CD4-positive, alpha-beta T cell treated with Interleukin-10 for 1 hour (primary cell): ENCODE measurements around the gene TOR4A.
"Not testable (repeated sequence)": the region's sequence is repeated elsewhere in the genome, so short reads cannot be mapped to it uniquely, and the experiment has no call there.

Experiments
- DNase-seq: peaks from one replicate; pipeline ENCODE4 v3.0.0-alpha.2; 2020

The TOR4A gene

DNA sequence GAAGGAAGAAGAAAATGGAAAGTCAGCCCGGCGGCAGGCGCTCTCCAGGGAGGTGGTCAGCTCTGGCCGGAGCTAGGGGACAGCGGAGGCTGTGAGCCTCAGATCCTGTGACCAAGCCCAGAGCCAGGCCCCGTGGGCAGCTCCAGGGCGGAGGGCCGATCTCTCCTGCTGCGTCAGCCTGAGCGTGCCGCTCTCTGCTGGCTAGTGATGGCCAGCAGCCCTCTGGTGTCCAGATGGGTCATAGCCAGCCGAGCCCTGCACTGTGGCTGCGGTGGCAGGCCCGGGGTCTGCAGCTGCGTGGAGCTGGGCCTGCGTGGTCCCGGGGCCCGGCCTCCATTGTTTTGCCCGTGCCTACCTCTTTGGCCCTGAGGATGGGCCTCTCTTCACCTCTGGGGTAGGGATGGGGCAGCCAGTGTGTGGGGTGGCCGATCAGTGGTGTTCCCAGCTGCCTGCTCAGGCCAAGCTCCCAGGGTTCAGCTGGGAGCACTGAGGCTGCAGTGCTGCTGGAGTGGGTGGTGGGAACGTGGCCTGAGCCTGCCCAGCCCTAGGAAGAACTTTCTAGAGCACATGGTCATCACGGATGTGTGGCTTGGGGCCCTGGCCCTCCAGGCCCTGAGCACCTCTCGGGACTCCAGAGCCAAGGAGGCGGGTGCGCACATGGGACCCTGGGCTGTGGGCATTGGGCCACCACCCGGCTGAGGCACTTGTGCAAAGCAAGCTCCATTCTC is 41.6 kb downstream of the TOR4A start:
- DNase-seq, result no peak

DNA sequence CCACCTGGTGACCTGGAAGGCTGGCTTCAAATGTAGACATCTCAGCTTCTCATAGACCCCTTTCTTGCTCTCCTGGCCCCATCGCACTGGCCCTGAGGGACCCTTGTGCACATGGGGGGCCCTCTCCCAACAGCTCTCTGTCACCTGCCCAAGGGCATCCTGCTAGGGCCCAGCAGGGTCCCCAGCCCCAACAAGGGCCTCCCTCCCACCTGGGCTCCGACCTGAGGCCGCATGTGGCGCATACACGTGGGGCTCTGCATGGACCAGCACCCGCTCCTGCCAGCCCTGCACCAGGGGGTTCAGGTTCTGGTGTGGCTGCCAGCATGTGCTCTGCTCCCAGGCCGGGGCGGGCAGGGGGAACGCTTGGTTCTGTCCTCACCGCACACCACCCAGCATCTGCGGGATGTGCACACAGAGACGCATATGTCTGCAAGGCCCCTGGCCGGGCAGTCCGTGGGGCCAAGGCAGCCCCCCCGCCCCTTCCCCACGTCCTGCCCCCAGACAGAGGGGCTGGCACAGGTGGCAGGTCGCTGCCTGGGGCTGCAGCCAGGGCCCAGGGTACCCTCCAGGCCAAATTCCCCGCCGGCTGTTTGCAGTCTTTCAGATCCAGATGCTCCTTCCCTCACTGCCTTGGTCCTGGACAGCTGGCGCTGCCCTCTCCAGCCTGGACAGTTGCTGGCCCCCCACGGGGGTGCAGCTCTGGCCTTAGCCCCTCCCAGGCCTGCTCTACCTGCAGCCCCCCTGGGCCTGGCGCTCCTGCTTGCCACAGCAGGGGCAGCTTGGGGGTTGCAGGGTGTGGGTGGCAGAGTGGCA is 42.4 kb downstream of the TOR4A start:
- DNase-seq, result no peak

DNA sequence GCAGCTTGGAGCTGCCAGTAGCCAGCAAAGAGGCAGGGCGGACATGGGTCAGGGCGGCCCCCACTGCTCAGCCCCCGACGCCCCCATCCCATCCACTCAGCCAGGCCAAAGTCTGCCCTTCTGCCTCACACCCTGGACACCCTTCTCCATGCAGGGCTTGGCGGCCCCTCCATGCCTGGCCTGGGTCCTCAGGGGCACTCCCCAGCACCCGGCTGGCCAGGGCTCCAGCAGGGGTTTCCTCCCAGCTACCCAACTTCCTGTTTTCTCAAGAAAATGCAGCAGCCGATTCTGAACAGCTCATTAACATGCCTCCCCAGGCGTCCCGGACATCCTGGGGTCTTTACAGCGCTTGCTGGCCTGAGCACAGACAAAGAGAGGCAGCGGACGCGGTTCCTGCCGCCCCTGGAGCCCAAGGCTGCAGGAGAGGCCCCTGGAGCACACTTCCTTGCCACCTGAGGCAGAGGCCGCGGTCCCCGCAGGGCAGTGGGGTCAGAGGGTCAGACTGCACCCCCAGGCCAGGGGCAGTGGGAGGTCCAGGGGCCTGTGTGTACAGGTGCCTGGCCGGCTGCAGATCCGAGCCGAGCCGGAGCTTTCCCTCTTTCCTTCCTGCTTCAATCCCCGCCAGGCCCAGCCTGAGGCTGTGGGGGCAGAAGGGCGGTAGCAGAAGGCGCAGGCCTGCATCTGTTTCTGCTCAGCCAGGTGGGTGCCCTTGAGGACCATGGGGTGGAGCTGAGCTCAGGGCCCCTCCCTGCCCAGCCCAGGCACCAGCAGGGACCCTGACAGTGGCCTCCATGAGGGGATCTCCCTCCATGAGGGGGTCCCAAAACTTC is 43.2 kb downstream of the TOR4A start:
- no peak for DNase-seq

DNA sequence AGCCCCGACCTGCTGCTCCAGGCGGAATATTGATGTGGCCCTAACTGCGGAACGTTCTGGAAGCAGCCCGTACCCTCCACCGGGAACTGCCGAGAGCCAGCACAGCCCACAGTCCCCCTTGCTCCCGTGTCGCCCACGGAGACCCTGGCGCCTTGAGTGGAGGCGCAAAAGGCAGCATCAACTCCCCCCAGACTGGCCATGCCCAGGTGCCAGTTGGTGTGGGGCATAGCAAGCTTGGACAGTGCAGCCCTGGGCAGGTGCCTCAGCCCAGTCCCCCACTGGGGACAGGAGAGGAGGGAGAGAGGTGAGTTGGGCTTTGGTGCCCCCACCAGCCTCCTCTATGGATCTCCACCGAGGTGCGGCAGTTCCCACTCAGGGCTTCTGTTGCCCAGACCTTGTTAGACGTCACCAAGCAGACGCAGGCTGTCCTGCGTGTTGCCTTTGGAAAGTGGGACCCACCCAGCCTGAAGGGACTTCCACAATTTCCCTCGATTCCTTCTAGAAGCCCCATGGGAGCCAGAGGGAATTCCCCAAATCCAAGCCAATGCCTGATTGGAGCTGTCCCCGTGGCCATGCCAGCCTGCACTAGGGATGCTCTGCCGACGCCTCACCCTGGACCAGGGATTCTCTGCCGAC is 44.3 kb downstream of the TOR4A start:
- DNase-seq, result no peak

DNA sequence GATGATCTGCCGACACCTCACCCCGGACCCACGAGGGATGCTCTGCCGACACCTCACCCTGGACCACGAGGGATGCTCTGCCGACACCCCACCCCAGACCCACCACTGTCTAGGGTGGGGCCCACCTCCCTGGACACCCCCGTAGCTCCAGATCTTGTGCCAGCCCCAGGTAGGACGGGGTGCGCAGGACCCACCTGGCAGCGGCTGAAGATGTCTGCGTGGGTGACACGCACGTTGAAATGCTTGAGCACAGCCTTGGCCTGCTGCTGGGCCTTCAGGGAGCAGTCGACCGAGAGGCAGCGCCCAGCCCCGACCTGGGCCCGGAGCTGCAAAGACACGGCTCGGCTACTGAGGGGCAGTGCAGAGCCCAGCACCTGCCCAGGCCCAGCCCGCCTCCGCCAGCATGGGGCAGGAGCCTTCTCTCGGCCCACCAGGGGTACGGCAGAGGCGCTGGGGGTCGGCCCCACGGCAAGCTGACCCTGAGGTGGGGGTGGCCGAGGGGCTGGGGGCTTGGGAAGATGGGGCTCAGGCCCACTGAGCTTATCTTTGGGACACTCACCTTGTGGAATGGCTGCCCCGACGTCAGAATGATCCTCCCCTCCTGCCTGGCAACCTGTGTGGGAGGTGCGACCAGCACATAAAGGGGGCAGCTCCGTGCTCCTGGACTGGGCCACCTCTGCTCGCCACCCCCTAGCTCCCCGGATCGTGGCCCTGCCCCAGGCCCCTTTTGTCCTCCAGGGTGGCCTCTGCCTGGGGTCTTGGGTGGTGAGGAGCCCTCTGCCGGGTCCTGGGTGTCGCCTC is 46.2 kb downstream of the TOR4A start:
- DNase-seq, result no peak

DNA sequence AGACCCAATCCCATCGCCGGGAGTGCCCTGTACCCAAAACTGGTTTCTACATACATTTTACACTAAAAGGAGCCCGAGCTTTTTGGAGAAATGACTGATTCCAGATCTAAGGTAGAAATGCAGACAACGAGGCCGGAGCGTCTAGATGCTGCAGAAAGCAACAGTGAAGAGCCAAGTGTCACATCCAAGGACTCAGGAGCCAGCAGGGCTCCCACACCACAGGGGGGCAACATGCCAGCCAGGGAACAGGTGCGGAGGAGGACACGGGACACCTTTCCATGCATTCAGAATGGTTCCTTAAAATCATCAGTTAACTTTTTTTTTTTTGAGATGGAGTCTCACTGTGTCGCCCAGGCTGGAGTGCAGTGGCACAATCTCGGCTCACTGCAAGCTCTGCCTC is 47.6 kb downstream of the TOR4A start:
- no peak for DNase-seq

DNA sequence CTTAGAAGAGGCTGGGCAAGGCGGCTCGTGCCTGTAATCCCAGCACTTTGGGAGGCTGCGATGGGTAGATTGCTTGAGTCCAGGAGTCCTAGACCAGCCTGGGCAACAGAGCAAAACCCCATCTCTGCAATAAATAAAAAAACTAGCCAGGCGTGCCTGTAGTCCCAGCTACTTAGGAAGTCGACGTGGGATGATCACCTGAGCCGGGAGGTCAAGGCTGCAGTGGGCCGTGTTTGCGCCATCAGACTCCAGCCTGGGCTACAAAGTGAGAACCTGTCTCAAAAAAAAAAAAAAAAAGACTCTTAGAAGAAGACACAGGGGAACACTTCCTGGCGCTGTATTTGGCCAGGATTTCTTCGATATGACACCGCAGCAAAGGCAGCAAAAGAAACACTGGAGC is 48.3 kb downstream of the TOR4A start:
- DNase-seq, result no peak

DNA sequence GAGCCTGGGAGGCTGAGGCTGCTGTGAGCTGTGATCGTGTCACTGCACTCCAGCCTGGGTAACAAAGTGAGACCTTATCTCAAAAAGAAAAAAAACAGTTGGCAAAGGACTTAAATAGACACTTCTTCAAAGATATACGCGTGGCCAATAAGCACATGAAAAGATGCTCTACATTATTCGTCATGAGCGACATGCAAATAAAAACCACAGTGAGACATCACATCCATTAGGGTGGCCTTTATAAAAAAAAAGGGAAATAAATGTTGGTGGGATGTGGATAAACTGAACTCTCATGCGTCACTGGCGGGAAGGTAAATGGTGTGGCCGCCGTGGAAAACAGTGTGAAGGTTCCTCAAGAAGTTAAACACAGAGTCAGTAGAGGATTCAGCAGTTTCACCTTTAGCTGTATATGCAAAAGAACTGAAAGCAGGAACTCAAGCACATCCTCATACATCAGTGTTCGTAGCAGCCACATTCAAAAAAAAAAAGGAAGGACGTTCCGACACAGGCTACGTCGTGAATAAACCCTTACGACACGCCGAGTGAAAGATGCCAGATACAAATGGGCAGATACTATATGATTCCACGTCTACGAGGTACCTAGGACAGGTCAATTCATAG is 49.0 kb downstream of the TOR4A start:
- DNase-seq, result peak; percentile 36

DNA sequence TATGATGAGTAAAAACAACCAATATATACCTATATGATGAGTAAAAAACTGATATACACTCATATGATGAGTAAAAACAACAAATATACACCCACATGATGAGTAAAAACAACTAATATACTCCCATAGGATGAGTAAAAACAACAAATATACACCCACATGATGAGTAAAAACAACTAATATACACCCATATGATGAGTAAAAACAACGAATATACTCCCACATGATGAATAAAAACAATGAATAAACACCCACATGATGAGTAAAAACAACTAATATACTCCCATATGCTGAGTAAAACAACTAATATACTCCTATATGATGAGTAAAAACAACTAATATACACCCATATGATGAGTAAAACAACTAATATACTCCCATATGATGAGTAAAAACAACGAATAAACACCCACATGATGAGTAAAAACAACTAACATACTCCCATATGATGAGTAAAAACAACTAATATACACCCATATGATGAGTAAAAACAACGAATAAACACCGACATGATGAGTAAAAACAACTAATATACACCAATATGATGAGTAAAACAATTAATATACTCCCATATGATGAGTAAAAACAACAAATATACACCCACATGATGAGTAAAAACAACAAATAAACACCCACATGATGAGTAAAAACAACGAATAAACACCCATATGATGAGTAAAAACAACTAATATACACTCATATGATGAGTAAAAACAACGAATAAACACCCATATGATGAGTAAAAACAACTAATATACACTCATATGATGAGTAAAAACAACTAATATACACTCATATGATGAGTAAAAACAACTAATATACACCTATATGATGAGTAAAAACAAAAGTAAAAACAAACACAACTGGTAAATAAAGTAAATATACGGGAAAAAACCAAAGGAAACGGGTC is 50.4 kb downstream of the TOR4A start:
- peak; percentile 21 for DNase-seq

DNA sequence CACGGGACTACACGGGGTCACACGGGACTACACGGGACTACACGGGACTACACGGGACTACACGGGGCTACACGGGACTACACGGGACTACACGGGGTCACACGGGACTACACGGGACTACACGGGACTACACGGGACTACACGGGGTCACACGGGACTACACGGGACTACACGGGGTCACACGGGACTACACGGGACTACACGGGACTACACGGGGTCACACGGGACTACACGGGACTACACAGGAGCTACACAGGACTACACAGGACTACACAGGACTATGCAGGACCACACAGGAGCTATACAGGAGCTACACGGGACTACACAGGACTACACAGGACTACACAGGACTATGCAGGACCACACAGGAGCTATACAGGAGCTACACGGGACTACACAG is 52.1 kb downstream of the TOR4A start:
- not testable (repeated sequence) for DNase-seq

DNA sequence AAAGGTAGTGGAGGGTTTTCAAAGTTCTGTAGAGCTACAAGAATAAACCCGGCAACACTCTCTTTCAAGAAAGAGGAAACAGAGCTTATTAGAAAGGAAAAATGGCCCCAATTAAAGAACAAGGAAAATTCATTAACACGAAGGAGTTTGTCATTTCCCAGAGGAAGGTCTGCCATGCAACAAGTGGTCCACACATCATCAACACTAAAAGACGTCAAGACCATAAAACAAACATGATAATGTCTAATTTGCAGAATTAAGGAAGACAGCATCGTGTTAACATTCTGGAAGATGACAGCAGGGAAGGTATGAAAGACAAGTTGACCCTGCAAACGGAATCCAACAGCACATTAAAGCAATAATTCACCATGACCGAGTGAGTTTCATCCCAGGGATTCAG is 53.2 kb downstream of the TOR4A start:
- no peak for DNase-seq

DNA sequence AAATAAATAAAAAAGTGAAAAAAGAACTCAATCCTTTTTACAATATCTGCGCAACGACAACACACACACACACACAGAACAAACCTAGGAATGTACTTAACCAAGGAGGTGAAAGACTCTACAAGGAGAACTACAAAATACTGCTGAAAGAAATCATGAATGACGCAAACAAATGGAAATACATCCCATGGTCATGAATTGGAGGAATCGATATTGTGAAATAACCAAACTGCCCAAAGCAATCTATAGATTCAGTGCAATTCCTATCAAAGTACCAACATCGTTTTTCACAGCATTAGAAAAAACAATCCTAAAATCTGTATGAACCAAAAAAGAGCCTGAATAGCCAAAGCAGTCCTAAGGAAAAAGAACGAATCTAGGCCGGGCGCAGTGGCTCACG is 54.4 kb downstream of the TOR4A start:
- DNase-seq, result no peak
